CD4-positive, alpha-beta memory T cell (primary cell): ENCODE results near the gene SPAG16. TPM values are rescaled to one million over a fixed set of nuclear protein-coding genes. Genes with fewer than 3 reads are reported as not detected.
"Not testable (repeated sequence)": the region's sequence is repeated elsewhere in the genome, so short reads cannot be mapped to it uniquely, and the experiment has no call there.

Experiments used
- CTCF ChIA-PET: fragments of 350-600 bp; sonication (Branson Sonifier 250); formaldehyde crosslinking; loops from one replicate; lab custom pipeline; 2021; ENCODE audit warnings: inconsistent platforms; ENCODE audit not compliant: partially characterized antibody; lab: Charles Lee
- POLR2A ChIA-PET: fragments of 350-600 bp; sonication (Branson Sonifier 250); formaldehyde crosslinking; loops from one replicate; lab custom pipeline; 2021; ENCODE audit not compliant: partially characterized antibody; lab: Charles Lee
- DNase-seq, 5 donors: peaks; one replicate each; pipeline versions ENCODE4 v3.0.0 to v3.0.0-alpha.2; 2020 to 2022; ENCODE audit warnings: mixed read lengths in 1 of 5
- H3K27ac ChIP-seq: one replicate; pipeline ENCODE4 v1.7.0; 2013; ENCODE audit warnings: low read depth, low read length
- H3K27me3 ChIP-seq: 2 replicates; pipeline ENCODE4 v1.7.0; 2013; ENCODE audit warnings: mild to moderate bottlenecking, low read length, moderate library complexity; ENCODE audit not compliant: insufficient read depth
- H3K36me3 ChIP-seq: 2 replicates; pipeline ENCODE4 v1.7.0; 2013; ENCODE audit warnings: mild to moderate bottlenecking, low read length, moderate library complexity; ENCODE audit not compliant: insufficient read depth
- H3K4me1 ChIP-seq: 2 replicates; pipeline ENCODE4 v1.7.0; 2013; ENCODE audit warnings: mild to moderate bottlenecking, low read length, moderate library complexity; ENCODE audit not compliant: insufficient read depth
- H3K4me3 ChIP-seq, 2 donors: one replicate each; pipeline ENCODE4 v1.7.0; 2013; ENCODE audit warnings: low read length in 2 of 2, mild to moderate bottlenecking in 1 of 2
- H3K9me3 ChIP-seq, 2 donors: one replicate each; pipeline ENCODE4 v1.7.0; 2013; ENCODE audit warnings: low read length in 2 of 2, control low read depth in 1 of 2; ENCODE audit not compliant: control insufficient read depth in 1 of 2
- H3K27ac Mint-ChIP-seq, 7 donors: one replicate each; pipeline ENCODE4 v1.8.0; 2020 to 2021; ENCODE audit warnings: mixed read lengths in 7 of 7, mild to moderate bottlenecking in 6 of 7, inconsistent platforms in 3 of 7, moderate library complexity in 3 of 7
- H3K27me3 Mint-ChIP-seq, 2 donors: one replicate each; pipeline ENCODE4 v1.8.0; 2020 to 2021; ENCODE audit warnings: mixed read lengths in 2 of 2
- H3K36me3 Mint-ChIP-seq, 2 donors: one replicate each; pipeline ENCODE4 v1.8.0; 2020 to 2021; ENCODE audit warnings: mixed read lengths in 2 of 2, inconsistent platforms in 1 of 2, mild to moderate bottlenecking in 1 of 2
- H3K4me1 Mint-ChIP-seq, 4 donors: one replicate each; pipeline ENCODE4 v1.8.0; 2020 to 2021; ENCODE audit warnings: mixed read lengths in 4 of 4, mild to moderate bottlenecking in 1 of 4
- H3K4me3 Mint-ChIP-seq, 8 donors: one replicate each; pipeline ENCODE4 v1.8.0; 2020 to 2021; ENCODE audit warnings: mixed read lengths in 8 of 8, mild to moderate bottlenecking in 7 of 8, moderate library complexity in 6 of 8, inconsistent platforms in 3 of 8
- H3K9me3 Mint-ChIP-seq, 8 donors: one replicate each; pipeline ENCODE4 v1.8.0; 2020 to 2021; ENCODE audit warnings: mixed read lengths in 8 of 8, mild to moderate bottlenecking in 5 of 8, inconsistent platforms in 3 of 8, moderate library complexity in 1 of 8
- intact Hi-C: fragments of 100-400 bp; cut with micrococcal nuclease; formaldehyde crosslinking; loops from one replicate; pipeline ENCODE4 v1.15.1; 2023
- polyA plus RNA-seq, 2 donors: library from polyadenylated mRNA; unstranded; fragments of 300-500 nt; fragmentation: Illumina TruSeq; gene quantifications; one replicate each; pipeline ENCODE4 v1.2.3, GENCODE V29; 2021
- total RNA-seq, 2 experiments: library from RNA; stranded (reverse); gene quantifications; one replicate each; pipeline ENCODE4 v1.2.3, GENCODE V29; 2021

Gene SPAG16
- total and polyA plus RNA-seq, 4 experiments from 2014 or later, result 6.3 to 21.7 (median 11.2) TPM

DNA sequence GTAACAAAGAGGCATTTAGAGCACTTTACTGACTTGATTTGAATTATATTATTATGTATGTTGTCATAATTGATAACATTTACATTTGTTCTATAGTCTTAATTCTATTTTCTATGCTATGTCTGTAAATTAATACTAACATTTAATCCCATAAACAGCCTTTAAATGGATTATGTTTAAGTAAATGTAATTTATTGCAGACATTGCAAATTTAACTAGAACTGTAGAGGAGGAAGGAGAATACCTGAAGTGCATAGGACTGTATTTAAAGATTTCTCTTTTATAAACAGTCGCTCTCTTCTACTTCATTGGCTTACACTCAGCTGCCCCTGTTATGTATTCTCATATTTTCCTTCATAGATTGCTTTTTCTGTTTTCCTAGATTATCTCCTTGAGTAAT, 92.4 kb downstream of the SPAG16 start:
- Mint-ChIP-seq H3K27ac (no peak overlapping the region), H3K4me1 (no peaks in the 10 kb centered on the region), H3K9me3 (no peaks in the 10 kb centered on the region), H3K27me3 (no peaks in the 10 kb centered on the region), H3K36me3 (no peaks in the 10 kb centered on the region), H3K4me3 (no peak overlapping the region)
- H3K4me1 ChIP-seq, result no peaks in the 10 kb centered on the region
- H3K9me3 ChIP-seq, result no peaks in the 10 kb centered on the region
- H3K27me3 ChIP-seq, result no peaks in the 10 kb centered on the region
- intact Hi-C loops, result no loop called here
- no peaks in the 10 kb centered on the region for H3K36me3 ChIP-seq
- no peak overlapping the region for H3K27ac ChIP-seq
- CTCF ChIA-PET, result no interaction called here
- H3K4me3 ChIP-seq, result no peak overlapping the region
- no peak for DNase-seq
- POLR2A ChIA-PET, result no interaction called here

DNA sequence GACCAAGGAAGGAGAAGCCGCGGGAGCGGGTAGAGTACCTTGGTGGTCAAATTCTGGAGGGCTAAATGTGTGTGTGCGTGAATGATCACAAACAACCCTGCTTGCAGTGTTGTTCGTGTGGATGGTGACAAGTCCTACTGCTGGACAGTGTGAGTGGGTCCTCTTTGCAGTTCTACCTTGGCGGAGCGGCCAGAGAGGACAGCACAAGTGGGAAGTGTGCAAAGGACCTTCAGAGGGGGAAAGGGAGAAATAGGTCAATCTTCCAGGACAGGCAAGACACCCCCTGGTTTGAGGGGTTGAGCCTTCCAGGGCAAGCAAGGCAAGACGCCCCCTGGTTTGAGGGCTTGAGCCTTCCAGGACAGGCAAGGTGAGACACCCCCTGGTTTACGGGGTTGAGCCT, 122.8 kb downstream of the SPAG16 start:
- POLR2A ChIA-PET, H3K4me3 Mint-ChIP-seq, H3K4me1 ChIP-seq, H3K9me3 ChIP-seq, DNase-seq, CTCF ChIA-PET, H3K27me3 Mint-ChIP-seq, H3K9me3 Mint-ChIP-seq, H3K4me1 Mint-ChIP-seq, H3K27ac Mint-ChIP-seq, H3K36me3 ChIP-seq, H3K36me3 Mint-ChIP-seq, H3K27me3 ChIP-seq, H3K4me3 ChIP-seq, intact Hi-C loops, H3K27ac ChIP-seq: not testable (repeated sequence)

DNA sequence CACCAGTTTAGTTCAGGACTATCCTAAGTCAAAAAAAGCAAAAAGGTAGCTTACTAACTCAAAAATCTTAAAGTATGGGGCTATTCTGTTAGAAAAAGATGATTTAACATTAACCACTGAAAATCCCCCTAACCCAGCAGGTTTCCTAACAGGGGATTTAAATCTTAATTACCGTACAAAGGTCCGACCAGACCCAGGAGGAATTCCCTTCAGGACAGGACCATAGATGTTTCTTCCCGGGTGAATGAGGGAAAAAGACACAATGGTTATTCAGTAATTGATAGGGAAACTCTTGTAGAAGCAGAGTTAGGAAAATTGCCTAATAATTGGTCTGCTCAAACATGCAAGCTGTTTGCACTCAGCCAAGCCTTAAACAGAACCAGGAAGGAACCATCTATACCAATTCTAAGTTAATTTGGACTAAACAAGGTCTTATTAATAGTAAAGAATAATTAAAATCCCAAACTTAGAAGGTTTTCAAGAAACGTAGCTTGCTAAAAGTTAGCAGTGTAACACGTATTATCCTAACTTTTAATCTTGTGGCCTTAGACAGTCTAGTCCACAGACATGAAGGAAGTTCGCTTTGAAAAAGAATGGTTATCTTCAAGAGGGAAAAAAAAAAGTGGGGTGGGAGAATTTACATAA, 124.3 kb downstream of the SPAG16 start:
- H3K27me3 ChIP-seq, H3K27ac Mint-ChIP-seq, H3K4me3 ChIP-seq, H3K4me1 Mint-ChIP-seq, H3K27ac ChIP-seq, H3K4me1 ChIP-seq, DNase-seq, H3K4me3 Mint-ChIP-seq, H3K36me3 Mint-ChIP-seq, H3K27me3 Mint-ChIP-seq, H3K9me3 Mint-ChIP-seq, POLR2A ChIA-PET, intact Hi-C loops, H3K9me3 ChIP-seq, H3K36me3 ChIP-seq, CTCF ChIA-PET: not testable (repeated sequence)

DNA sequence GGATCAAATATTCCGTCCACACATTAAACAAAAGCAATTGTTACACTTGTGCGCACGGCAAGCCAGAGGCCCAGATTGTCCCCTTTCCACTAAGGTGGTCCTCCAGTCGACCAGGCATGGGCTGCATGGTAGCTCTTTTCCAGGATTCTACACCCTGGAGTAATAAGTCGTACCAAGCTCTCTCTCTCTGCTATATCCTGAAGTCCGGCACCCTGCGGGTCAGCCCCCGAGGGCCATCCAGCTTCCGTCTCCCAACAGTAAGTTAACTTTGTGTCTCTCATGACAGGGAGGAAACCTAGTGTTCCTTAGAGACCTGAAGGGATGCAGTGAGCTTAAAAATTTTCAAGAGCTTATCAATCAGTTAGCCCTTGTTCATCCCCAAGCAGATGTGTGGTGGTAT, 126.4 kb downstream of the SPAG16 start:
- H3K27me3 Mint-ChIP-seq, intact Hi-C loops, H3K4me3 Mint-ChIP-seq, H3K4me1 Mint-ChIP-seq, POLR2A ChIA-PET, H3K9me3 ChIP-seq, H3K9me3 Mint-ChIP-seq, H3K36me3 ChIP-seq, H3K27ac ChIP-seq, H3K27ac Mint-ChIP-seq, CTCF ChIA-PET, H3K4me1 ChIP-seq, H3K27me3 ChIP-seq, H3K36me3 Mint-ChIP-seq, DNase-seq, H3K4me3 ChIP-seq: not testable (repeated sequence)

DNA sequence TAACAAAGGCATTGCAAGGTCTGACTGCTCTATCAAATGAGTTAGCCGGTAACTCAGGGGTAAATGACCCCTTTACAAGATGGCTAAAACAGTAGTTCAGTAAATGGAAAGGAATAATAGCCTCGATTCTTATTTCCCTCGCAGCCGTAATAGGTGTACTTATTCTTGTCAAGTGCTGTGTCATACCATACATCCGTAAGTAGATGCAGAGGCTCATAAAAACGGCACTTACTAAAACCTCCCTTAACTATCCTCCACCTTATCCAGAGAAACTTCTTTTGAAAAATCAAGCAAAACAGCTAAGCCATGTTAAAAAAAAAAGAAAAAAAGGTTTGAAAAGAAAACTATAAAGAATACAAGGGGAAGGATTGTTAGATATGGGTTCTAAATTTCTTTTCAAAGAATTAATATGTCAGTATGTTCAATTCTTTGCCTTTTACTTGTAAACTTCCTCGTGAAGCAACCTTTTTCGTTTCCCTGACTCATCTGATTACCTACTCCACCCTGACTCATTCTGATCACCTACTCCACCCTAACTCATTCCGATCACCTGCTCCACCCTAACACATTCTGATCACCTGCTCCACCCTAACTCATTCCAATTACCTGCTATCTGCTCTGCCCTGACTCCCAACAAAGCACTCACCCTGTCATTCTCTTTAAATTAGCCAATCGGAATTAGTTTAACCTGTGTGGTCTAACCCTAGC, 127.5 kb downstream of the SPAG16 start:
- ChIA-PET CTCF (no interaction called here), POLR2A (no interaction called here)
- no peaks in the 10 kb centered on the region for H3K27me3 Mint-ChIP-seq

DNA sequence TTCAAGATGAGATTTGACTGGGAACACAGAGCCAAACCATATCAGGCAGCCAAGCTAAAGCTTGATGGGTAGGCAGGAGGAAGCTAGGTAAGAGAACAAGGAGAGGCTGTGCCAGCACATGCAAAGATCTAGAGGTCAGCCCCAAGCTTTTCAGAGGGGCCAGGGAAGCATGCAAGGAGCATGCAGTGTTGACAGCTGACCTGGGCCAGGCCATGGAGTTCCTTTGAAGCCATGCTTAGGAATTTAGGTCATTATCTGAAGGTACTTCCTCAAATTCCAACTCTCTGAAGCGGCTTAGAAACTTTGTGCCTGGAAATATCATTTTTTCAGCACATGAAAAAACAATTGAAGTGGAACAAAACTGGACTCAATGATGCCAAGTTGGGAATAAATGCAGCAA, 130.8 kb downstream of the SPAG16 start:
- Mint-ChIP-seq H3K4me3 (no peak overlapping the region), H3K4me1 (peaks cover 0 to 1% (median 0%) of the 10 kb centered on the region in 4 donors), H3K36me3 (no peaks in the 10 kb centered on the region), H3K9me3 (peaks cover 0 to 2% (median 0%) of the 10 kb centered on the region in 8 donors), H3K27ac (no peak overlapping the region), H3K27me3 (no peaks in the 10 kb centered on the region)
- POLR2A ChIA-PET, result no interaction called here
- Histone ChIP-seq H3K27me3 (no peaks in the 10 kb centered on the region), H3K4me3 (no peak overlapping the region), H3K9me3 (no peaks in the 10 kb centered on the region), H3K4me1 (no peaks in the 10 kb centered on the region), H3K36me3 (no peaks in the 10 kb centered on the region), H3K27ac (no peak overlapping the region)
- CTCF ChIA-PET, result no interaction called here
- intact Hi-C loops, result no loop called here
- DNase-seq, result no peak

More for the DNA sequence above, 127.5 kb downstream of the SPAG16 start:
- H3K4me1 Mint-ChIP-seq, result peaks cover 0 to 1% (median 0%) of the 10 kb centered on the region in 4 donors
- no peaks in the 10 kb centered on the region for H3K9me3 ChIP-seq
- H3K36me3 ChIP-seq, result no peaks in the 10 kb centered on the region
- H3K4me3 Mint-ChIP-seq, result no peak overlapping the region
- no peaks in the 10 kb centered on the region for H3K36me3 Mint-ChIP-seq
- H3K9me3 Mint-ChIP-seq, result peaks cover 0 to 2% (median 0%) of the 10 kb centered on the region in 8 donors
- no peak overlapping the region for H3K27ac ChIP-seq
- H3K27me3 ChIP-seq, result no peaks in the 10 kb centered on the region
- H3K4me1 ChIP-seq, result no peaks in the 10 kb centered on the region
- intact Hi-C loops, result no loop called here
- H3K4me3 ChIP-seq, result no peak overlapping the region
- no peak for DNase-seq
- no peak overlapping the region for H3K27ac Mint-ChIP-seq

DNA sequence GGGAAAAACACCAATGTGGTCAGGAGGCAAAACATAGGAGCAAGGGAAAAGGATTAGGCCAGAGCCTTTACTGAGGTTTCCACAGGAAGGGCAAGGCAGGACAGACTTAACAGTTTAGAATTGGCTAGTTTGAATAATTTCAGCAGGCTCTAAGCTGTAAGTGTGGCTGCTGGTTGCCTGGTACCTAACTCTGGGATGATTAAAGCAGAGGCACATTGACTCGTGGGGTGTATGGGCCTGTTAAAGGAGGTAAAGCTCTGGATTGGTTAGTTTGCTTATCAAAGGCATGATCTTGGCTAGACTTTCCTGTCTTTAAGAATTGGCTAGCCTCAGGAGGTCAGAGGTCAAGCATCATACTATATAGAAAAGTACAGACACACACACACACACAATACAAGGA, 132.6 kb downstream of the SPAG16 start:
- H3K27ac ChIP-seq, result no peak overlapping the region
- H3K9me3 Mint-ChIP-seq, result peaks cover 0 to 2% (median 0%) of the 10 kb centered on the region in 8 donors
- peaks cover 0 to 1% (median 0%) of the 10 kb centered on the region in 4 donors for H3K4me1 Mint-ChIP-seq
- H3K4me3 ChIP-seq, result no peak overlapping the region
- H3K27ac Mint-ChIP-seq, result no peak overlapping the region
- no peak for DNase-seq
- no peaks in the 10 kb centered on the region for H3K36me3 Mint-ChIP-seq
- POLR2A ChIA-PET, result no interaction called here
- H3K4me3 Mint-ChIP-seq, result no peak overlapping the region
- no peaks in the 10 kb centered on the region for H3K9me3 ChIP-seq
- intact Hi-C loops, result no loop called here
- no peaks in the 10 kb centered on the region for H3K4me1 ChIP-seq
- no peaks in the 10 kb centered on the region for H3K27me3 Mint-ChIP-seq
- no peaks in the 10 kb centered on the region for H3K36me3 ChIP-seq
- H3K27me3 ChIP-seq, result no peaks in the 10 kb centered on the region
- CTCF ChIA-PET, result no interaction called here
